H1 (cell line): ENCODE results near the gene LANCL3. TPM values are rescaled to one million over a fixed set of nuclear protein-coding genes. Genes with fewer than 3 reads are reported as not detected.

Experiments used
- CTCF ChIP-seq, 3 experiments: IDR thresholded peaks; 1 replicate in 2 of 3; 2 replicates in 1 of 3; pipeline versions ENCODE4 v1.5.1 to v1.6.1; 2011; ENCODE audit warnings: low read length in 3 of 3, mild to moderate bottlenecking in 3 of 3, inconsistent platforms in 2 of 3, low read depth in 1 of 3, moderate library complexity in 1 of 3; ENCODE audit not compliant: insufficient read depth in 1 of 3; ENCODE audit errors: control extremely low read depth in 1 of 3
- PHF8 ChIP-seq: fragments of 200-600 bp; sonication (generic); conservative IDR thresholded peaks from 2 replicates; pipeline ENCODE4 v1.7.1; 2012; ENCODE audit warnings: low read depth, mild to moderate bottlenecking, inconsistent platforms, low read length, moderate library complexity
- RBBP5 ChIP-seq: IDR thresholded peaks from 2 replicates; pipeline ENCODE4 v1.7.1; 2012; ENCODE audit warnings: low read depth, mild to moderate bottlenecking, inconsistent platforms, low read length, moderate library complexity, borderline replicate concordance
- TAF7 ChIP-seq: optimal IDR thresholded peaks from 2 replicates; pipeline ENCODE3; 2011; ENCODE audit warnings: low read depth, mild to moderate bottlenecking, inconsistent platforms, low read length, moderate library complexity, borderline replicate concordance
- polyA plus RNA-seq, 7 experiments: library from polyadenylated mRNA; depleted of rRNA in 3 of 7; stranded (reverse) in 5 of 7; unstranded in 2 of 7; fragments of >200 nt in 5 of 7; fragments of 200-250 nt in 2 of 7; gene quantifications; 1 replicate in 5 of 7; 2 replicates in 1 of 7; 4 replicates in 1 of 7; pipeline versions ENCODE4 v1.2.1 to v1.2.3, GENCODE V29; 2011 to 2013; ENCODE audit warnings: missing spikeins in 2 of 7, mixed read lengths in 2 of 7
- total RNA-seq: library from RNA; stranded (reverse); fragmentation: NEBNext Ultra II Directional; extraction: Animal tissue kit (Norgen Biotek cat#: 25700); gene quantifications from 2 replicates; pipeline ENCODE4 v1.2.1, GENCODE V29; 2021

Gene LANCL3
- total and polyA plus RNA-seq, 2 of the 8 experiments (the other 6 are each of a cell fraction or from before 2014, with no cell fraction given): 0.11 to 0.37 TPM

GRCh38 chrX:37686996-37687395, 115.5 kb downstream of the LANCL3 start (continued):
- no peak for TF ChIP-seq CTCF (IDR thresholded peaks at IDR 0.05; ENCODE audit: control extremely low read depth in 1 of 3, insufficient read depth in 1 of 3, low read depth in 1 of 3, low read length in 3 of 3)
- no peak for TF ChIP-seq PHF8
- TF ChIP-seq TAF7: no peak
- no peak for TF ChIP-seq RBBP5
